HL-60 (cell line): ENCODE measurements around the gene SLC32A1.

Experiments
- DNase-seq, 2 experiments: peaks; one replicate each; pipeline ENCODE4 v3.0.0-alpha.2; 2010 to 2020; ENCODE audit warnings: low read depth in 1 of 2, low spot score in 1 of 2
- H3K27ac ChIP-seq: fragments of 250-450 bp; sonication (Bioruptor Pico); replicated peaks from 2 replicates; pipeline ENCODE4 v1.5.1; 2020; ENCODE audit warnings: mild to moderate bottlenecking, moderate library complexity
- H3K27me3 ChIP-seq: fragments of 250-450 bp; sonication (Bioruptor Pico); 2 replicates; pipeline ENCODE4 v1.5.1; 2021; ENCODE audit warnings: mild to moderate bottlenecking, moderate library complexity; ENCODE audit not compliant: insufficient read depth, poor library complexity, severe bottlenecking
- H3K4me3 ChIP-seq: replicated peaks from 2 replicates; pipeline ENCODE4 v1.5.1; 2011; ENCODE audit warnings: mild to moderate bottlenecking, control low read depth, low read length; ENCODE audit not compliant: insufficient read depth
- GABPA ChIP-seq: IDR thresholded peaks from 2 replicates; pipeline ENCODE4 v1.6.1; 2012; ENCODE audit warnings: low read depth
- POLR2AphosphoS5 ChIP-seq: IDR thresholded peaks from 2 replicates; pipeline ENCODE4 v1.6.1; 2012; ENCODE audit warnings: low read depth
- SPI1 ChIP-seq: IDR thresholded peaks from 2 replicates; pipeline ENCODE4 v1.6.1; 2012; ENCODE audit warnings: low read depth, mild to moderate bottlenecking, borderline replicate concordance
- TF ChIP-seq, protein P1 (sequence below): IDR thresholded peaks from one replicate; pipeline ENCODE4 v1.5.1; 2011; ENCODE audit warnings: low read length, control low read depth, inconsistent platforms; ENCODE audit not compliant: insufficient read depth
- TF ChIP-seq, protein P2 (sequence below): IDR thresholded peaks from 2 replicates; pipeline ENCODE4 v1.6.1; 2012; ENCODE audit warnings: low read depth; ENCODE audit not compliant: insufficient replicate concordance

The SLC32A1 gene

DNA sequence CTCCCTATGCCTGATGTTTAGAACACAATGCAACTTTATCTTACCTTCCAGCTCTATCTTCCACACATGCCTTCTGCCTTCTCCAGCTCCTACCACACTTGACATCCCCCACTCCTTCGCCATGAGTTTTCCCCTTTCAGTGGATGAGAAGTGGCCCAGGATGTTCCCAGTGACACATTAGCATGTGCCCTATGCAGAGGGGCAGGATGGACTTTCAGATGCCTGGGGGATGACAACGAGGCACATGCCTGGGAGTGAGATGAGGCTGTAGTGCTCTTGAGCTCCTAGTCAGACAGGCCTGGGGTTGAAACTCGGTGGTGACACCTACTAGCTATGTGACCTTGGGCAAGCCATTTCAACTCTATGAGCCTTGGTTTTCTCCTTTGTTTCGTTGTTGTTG, 20.1 kb upstream of the SLC32A1 start:
- TF ChIP-seq, protein P1, sequence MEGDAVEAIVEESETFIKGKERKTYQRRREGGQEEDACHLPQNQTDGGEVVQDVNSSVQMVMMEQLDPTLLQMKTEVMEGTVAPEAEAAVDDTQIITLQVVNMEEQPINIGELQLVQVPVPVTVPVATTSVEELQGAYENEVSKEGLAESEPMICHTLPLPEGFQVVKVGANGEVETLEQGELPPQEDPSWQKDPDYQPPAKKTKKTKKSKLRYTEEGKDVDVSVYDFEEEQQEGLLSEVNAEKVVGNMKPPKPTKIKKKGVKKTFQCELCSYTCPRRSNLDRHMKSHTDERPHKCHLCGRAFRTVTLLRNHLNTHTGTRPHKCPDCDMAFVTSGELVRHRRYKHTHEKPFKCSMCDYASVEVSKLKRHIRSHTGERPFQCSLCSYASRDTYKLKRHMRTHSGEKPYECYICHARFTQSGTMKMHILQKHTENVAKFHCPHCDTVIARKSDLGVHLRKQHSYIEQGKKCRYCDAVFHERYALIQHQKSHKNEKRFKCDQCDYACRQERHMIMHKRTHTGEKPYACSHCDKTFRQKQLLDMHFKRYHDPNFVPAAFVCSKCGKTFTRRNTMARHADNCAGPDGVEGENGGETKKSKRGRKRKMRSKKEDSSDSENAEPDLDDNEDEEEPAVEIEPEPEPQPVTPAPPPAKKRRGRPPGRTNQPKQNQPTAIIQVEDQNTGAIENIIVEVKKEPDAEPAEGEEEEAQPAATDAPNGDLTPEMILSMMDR: no peak
- TF ChIP-seq SPI1 (no peak), GABPA (no peak), POLR2AphosphoS5 (no peak)
- TF ChIP-seq, protein P2, sequence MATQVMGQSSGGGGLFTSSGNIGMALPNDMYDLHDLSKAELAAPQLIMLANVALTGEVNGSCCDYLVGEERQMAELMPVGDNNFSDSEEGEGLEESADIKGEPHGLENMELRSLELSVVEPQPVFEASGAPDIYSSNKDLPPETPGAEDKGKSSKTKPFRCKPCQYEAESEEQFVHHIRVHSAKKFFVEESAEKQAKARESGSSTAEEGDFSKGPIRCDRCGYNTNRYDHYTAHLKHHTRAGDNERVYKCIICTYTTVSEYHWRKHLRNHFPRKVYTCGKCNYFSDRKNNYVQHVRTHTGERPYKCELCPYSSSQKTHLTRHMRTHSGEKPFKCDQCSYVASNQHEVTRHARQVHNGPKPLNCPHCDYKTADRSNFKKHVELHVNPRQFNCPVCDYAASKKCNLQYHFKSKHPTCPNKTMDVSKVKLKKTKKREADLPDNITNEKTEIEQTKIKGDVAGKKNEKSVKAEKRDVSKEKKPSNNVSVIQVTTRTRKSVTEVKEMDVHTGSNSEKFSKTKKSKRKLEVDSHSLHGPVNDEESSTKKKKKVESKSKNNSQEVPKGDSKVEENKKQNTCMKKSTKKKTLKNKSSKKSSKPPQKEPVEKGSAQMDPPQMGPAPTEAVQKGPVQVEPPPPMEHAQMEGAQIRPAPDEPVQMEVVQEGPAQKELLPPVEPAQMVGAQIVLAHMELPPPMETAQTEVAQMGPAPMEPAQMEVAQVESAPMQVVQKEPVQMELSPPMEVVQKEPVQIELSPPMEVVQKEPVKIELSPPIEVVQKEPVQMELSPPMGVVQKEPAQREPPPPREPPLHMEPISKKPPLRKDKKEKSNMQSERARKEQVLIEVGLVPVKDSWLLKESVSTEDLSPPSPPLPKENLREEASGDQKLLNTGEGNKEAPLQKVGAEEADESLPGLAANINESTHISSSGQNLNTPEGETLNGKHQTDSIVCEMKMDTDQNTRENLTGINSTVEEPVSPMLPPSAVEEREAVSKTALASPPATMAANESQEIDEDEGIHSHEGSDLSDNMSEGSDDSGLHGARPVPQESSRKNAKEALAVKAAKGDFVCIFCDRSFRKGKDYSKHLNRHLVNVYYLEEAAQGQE: no peak
- Histone ChIP-seq H3K4me3 (no peak overlapping the region), H3K27me3 (no peaks in the 10 kb centered on the region)

GRCh38 chr20:38706509-38706908, 17.8 kb upstream of the SLC32A1 start:
- Histone ChIP-seq H3K4me3 (no peak overlapping the region), H3K27ac (no peak overlapping the region), H3K27me3 (no peaks in the 10 kb centered on the region)
- TF ChIP-seq, protein P1: no peak
- TF ChIP-seq SPI1: no peak
- no peak for TF ChIP-seq GABPA
- no peak for DNase-seq

More for the DNA sequence above, 20.1 kb upstream of the SLC32A1 start:
- no peak overlapping the region for H3K27ac ChIP-seq
- DNase-seq: no peak

DNA sequence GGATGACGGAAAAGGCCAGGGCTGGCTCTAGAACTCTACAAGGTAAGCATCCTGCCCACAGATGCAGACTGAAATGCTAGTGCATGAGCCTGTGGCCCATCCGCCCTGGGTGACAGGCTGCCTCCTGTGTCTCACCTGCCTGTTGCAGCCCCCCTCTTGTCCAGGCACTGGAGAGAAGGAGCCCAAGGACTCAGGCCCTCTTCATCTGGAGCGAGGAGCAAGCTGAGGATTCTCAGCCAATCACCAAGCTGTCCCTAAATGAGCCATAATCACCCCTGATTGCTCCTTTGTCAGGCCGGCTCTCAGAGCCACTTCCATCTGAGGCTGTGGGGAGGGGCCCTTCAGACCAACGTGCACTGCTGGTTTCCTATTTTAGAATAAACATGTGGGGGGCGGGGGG, 10.0 kb upstream of the SLC32A1 start:
- H3K27ac ChIP-seq: no peak overlapping the region
- H3K27me3 ChIP-seq: peaks cover 10% of the 10 kb centered on the region
- no peak for TF ChIP-seq SPI1
- TF ChIP-seq, protein P2: no peak
- no peak for TF ChIP-seq POLR2AphosphoS5
- no peak for TF ChIP-seq GABPA
- TF ChIP-seq, protein P1: no peak
- no peak for DNase-seq
- H3K4me3 ChIP-seq: no peak overlapping the region

DNA sequence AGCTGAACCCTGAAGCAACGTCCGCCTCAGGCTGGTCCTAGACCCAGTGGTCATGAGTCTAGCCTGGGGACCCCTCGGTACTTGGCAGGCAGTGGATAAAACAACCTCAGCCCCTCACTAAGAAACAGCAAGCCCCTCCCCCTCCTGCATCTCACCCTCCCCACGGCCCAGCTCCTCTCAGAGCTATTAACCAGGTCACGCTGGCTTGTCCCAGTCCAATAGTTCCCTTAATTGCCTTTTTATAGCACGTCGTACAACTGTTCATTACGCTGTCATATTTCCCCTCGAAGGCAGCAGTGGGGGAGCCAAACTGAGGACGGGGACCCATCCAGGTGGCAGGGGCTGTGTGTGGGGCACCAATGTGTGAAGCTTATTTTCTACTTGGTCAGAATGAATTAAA, 8.6 kb upstream of the SLC32A1 start:
- no peak for DNase-seq
- no peak for TF ChIP-seq GABPA
- TF ChIP-seq, protein P1: no peak
- TF ChIP-seq SPI1: no peak
- TF ChIP-seq, protein P2: no peak
- TF ChIP-seq POLR2AphosphoS5: no peak
- no peak overlapping the region for H3K4me3 ChIP-seq
- H3K27ac ChIP-seq: no peak overlapping the region
- peaks cover 10% of the 10 kb centered on the region for H3K27me3 ChIP-seq
